ENCODE results near the gene ACTRT2.

The ACTRT2 gene

DNA sequence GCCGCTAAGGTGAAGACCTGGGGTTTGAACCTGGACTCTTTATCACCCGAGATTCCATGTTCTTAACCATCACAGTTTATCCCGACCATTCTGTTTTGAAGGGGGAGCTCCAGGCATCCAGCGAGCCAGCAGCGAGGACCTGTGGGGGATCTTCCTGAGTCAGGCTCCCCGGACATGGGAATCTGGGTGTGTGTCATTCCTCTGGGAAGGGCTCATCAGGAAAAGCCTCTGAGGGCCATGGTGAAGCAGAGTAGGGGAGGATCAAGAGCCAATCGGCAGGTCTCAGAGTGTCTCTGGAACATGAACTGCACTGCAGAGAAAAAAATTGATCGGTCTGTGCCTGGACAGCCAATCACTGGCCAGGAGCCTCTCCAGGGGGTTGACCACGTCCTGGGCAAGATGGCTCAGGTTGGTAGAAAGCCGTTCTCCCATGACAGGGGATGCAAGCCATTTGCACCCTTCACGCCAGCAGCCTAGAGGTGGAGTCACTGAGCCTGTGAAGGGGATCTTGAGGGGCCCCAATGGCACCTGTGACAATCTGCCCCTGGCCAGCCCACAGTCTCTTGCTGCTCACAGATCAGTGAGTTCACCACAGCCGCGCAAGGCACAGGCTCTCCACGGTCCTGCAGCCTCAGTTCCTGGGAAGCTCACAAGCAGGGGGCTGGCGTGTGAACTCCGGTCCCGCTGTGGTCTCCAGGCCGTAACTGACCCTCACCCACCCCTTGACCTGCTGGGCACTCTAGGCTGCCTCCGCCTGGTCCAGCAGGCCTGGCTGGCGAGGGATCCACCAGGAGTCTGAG is 20.4 kb upstream of the ACTRT2 start:
- no peak overlapping the region for H3K4me3 ChIP-seq (ENCODE audit: low read depth, low read length)
- DNase-seq (ENCODE audit: low read depth) = no peak

DNA sequence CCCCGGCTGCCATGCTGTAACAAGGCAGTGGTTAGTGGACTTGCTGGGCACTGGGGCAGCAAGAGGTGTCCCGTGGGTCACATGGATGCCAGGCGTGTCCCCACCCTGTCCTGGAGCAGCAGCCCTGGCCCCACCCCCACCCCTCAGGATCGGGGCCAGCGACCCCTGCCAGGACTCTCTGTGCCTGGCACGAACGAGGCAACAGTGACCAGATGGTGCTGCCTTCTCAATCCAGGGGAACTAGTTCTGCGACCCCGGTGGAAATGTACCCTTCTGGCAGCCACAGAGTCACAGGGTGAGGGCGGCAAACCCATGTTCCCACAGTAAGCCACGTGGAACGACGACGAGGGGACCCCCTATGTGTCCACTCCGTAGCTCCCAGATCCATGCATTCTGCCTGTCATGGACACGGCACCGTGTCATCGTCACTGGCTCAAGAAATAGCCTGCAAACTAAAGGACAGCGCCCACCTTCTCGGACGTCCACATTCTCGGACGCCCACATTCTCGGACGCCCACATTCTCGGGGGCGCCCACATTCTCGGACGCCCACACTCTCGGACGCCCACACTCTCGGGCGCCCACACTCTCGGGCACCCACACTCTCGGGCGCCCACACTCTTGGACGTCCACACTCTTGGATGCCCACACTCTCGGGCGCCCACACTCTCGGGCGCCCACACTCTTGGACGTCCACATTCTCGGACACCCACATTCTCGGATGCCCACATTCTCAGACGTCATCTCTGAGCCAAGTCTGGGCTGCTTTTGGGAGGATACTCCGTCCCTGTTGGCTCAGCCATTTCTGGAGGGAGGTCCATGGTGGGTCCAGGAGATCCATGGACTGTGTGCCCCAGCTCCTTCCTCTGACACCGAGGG is 19.6 kb upstream of the ACTRT2 start:
- H3K4me3 ChIP-seq (ENCODE audit: low read depth, low read length) = no peak overlapping the region
- no peak for DNase-seq (ENCODE audit: low read depth)

DNA sequence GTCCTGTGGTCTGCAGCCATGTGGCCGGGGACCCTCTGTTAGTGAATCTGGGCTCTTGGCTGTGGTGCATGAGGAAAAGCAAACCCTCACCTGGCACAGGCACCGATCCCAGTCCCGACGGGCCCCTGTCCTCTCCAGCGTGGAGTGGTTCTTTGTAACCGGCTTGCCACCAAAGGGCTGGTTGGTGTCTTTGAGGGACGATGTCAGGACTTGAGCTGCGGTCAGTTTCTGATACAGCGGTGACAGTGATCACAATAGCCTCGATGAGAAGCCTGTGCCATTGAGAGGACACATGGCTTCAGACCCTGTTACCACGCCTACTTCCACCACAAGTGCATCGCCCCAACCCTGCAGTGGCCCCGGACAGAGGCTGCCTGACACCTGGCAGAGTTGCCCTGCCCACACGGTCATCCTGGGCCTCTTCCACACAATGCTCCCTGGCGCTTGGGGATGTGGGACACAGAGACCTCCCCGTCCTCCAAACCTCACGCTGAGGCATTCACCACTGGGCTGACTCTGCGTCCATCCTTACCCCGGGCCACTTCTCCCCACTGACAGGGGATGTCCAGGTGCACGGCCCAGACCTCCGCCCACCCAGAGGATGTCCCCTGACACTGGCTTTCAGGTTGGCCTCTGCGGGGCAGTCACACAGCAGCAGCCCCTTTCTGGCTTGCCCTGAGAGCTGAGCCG is 18.8 kb upstream of the ACTRT2 start:
- no peak overlapping the region for H3K4me3 ChIP-seq (ENCODE audit: low read depth, low read length)
- DNase-seq (ENCODE audit: low read depth) = no peak

DNA sequence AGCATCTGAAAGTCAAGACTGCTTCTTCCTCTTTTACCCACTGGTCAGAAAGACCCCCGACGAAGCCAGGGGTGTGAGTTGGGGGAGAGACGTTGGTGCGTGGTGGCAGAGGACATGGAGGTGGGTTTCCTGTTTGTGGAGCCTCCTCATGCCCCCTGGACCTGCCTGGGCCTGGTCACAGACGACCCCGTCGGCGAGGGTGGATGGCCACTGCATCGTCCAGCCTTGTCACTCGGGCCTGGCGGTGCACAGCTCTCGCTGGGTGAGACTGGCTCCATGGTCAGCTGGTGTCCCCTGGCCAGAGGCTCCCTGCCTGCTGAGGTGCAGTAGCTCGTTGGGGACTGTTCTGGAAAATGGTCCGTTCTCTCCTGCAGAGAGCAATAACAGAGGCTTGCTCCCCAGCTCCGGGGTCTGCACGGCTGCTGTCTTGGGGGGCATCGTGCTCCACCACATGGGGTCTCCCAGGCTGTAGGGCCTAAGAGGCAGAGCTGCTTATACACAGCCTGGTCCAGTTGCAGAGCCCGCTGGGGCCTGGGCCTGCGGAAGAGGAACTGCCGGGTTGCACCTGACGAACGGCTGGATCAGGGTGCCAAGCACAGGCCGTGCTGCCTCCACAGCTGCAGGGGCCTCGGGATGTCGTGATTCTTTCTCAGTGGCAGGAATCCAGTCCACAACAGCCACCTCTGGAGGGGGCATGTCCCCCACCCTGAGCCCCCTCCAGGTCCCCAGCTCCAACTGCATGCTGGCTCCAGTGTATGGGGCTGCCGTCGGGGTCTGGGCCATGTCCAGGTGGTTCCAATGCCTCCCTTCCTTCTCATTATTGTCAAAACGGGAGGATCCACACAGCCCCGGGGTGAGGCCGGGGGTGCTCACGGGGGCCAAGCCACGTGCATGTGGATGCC is 18.0 kb upstream of the ACTRT2 start:
- DNase-seq (ENCODE audit: low read depth) = no peak
- no peak overlapping the region for H3K4me3 ChIP-seq (ENCODE audit: low read depth, low read length)

DNA sequence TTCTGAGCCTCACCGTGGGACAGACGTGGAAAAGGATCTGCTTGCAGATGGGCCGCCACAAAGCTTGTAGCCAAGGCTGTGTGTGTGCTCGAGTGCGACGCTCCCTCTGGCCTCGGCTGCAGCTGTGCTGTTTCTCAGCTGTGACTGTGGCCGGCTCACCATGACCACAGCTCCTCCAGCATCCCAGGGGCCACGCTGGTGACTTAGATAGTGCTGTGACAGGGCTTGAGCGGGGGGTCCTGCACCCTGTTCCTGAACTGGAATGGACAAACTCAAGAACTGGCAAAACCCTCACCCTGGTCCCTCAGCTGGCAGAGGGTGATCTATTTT is 17.4 kb upstream of the ACTRT2 start:
- H3K4me3 ChIP-seq (ENCODE audit: low read depth, low read length) = no peak overlapping the region
- no peak for DNase-seq (ENCODE audit: low read depth)

DNA sequence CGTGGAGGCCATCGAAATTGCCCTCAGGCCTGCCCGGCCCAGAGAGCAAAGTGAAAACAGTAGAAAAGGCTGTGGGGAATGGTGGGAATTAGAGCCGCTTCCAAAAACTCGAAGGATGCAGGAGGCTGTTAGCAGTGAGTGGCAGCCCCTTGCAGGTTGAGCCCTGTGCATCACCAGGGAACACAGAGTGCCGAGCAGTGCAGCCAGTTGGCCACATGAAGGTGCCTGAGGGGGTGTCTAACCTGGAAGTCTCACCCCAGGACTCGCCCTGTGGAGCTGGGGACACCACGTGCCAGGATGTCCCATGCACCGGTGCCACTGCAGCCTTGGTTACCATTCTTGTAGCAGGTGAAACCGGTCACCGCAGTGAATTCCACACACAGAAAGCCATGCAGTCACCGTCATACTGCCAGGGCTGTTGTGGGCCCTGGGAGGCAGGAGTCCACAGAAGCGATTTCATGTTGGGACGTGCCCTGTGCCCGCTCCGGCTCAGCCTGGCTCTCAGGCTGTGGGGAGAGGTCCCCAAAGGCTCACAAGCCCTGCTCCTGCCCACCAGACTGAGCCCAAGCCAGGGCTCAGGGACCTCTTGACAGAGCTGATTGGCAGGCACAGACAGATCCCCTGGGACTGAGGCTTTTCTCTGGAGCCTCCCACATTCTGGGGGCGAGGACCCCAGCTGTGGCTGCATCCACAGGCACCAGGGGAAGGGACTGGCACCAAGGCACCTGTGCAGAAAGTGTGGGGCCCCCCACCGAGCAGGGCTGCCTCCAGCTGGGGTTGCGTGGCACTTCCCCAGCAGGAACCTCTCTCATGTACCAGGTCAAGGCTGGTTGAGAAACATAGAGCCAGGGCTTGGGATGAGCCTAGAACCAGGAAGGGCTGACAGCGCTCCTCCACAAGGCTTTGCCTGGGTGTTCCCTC is 16.7 kb upstream of the ACTRT2 start:
- DNase-seq (ENCODE audit: low read depth) = no peak
- H3K4me3 ChIP-seq (ENCODE audit: low read depth, low read length) = no peak overlapping the region

DNA sequence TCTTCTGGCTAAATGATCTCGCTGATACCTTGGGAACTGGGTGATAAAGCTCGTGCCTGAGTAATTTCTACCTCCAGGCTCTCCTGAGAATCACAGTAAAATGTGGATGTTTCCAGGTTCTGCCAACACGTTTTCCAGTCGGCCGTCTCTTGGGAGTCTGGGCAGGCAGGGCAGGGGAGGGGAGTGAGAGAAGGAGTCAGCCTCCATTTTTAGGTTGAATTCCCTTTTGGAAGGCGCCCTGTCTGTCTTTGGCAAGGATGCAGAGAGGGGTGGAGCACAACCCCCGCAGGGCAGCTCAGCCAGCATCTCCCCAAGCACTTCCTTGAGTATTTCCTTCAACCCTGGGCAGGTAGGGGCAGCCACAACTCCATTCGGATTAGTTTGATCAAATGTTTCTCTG is 15.5 kb upstream of the ACTRT2 start:
- no peak for DNase-seq (ENCODE audit: low read depth)
- H3K4me3 ChIP-seq (ENCODE audit: low read depth, low read length) = no peak overlapping the region

DNA sequence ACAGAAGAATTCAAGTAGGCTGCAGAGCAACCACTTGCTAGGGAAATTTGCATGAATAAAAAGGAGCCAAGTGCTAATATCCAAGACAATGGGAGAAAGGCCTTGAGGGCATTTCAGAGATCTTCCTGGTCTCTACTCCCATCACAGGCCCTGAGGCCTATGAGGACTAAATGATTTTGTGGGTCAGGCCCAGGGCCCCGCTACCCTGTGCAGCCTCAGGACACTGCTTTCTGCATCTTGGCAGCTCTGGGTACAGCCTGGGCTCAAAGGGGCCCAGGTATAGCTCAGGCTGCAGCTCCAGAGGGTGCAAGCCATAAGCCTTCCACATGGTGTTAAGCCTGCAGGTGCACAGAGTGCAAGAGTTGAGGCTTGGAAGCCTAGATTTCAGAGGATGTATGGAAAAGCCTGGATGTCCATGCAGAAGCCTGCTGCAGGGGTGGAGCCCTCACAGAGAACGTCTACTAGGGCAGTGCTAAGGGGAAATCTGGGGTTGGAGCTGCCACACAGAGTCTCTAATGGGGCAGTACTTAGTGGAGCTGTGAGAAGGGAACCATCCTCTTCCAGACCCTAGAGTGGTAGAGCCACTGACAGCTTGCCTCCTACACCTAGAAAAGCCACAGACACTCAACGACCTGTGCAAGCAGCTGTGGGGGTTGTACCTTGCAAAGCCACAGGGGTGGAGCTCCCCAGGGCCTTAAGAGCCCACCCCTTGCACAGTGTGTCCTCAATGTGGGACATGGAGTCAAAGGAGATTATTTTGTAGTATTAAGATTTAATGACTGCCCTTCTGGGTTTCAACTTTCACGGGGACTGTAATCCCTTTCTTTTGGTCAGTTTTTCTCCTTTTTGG is 13.7 kb upstream of the ACTRT2 start:
- DNase-seq (ENCODE audit: low read depth) = no peak

DNA sequence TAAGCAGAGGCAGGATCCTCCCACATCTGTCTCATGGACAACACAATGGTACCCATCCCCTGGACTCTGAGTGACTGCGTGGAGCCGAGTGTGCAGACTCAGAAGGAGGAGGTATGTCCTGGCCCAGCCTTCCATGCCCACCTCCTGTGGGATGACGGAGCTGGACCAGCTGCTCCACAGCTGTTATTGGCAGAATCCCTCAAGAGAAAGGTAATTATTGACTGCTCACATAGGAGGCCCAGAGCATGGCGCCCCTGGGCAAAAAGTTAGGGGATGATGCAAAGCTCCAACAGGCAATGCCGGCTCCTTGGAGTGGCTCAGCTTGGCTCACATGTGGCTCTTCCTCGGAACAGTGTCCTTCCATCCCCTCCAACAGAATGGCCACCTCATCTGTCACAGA is 12.2 kb upstream of the ACTRT2 start:
- no peak for DNase-seq (ENCODE audit: low read depth)

More for the DNA sequence above, 13.7 kb upstream of the ACTRT2 start:
- no peak overlapping the region for H3K4me3 ChIP-seq (ENCODE audit: low read depth, low read length)

DNA sequence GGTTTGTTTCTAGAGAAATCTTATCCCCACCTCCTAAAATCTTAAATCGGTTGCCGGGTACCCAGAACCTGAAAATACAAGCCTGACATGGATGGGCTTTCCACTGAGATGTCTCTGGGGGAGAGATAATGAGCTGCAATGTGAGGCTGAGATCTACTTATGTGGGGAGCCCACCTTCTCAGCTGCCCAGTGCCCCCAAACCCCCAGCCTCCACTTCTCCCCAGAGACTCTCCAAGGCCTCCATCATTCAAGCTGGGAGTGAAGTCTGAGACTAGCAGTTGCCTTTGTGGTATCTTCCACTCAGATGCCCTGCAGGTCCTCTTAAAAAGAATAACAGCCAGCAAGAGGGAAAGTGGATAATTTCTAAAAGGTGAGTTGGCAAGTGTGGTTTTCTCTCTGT is 11.7 kb upstream of the ACTRT2 start:
- DNase-seq (ENCODE audit: low read depth) = no peak
- no peak overlapping the region for H3K4me3 ChIP-seq (ENCODE audit: low read depth, low read length)

More for the DNA sequence above, 12.2 kb upstream of the ACTRT2 start:
- no peak overlapping the region for H3K4me3 ChIP-seq (ENCODE audit: low read depth, low read length)

DNA sequence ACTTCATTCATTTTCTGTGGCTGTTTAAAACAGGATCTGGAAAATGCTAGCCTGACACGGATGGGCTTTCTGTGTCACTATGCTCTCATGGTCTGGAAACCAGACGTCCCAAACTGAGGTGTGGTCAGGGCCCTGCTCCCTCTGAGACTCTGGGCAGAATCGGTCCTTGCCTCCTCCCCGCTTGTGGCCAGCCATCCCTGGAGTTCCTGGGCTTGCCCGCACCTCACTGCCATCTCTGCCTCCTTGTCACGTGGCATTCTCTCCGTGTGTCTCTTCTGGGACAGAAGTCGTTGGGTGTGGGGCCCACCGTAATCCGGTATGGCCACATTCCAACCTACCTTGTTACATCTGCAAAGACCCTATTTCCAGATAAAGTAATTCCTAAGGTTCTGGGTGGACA is 10.1 kb upstream of the ACTRT2 start:
- H3K4me3 ChIP-seq (ENCODE audit: low read depth, low read length) = no peak overlapping the region

DNA sequence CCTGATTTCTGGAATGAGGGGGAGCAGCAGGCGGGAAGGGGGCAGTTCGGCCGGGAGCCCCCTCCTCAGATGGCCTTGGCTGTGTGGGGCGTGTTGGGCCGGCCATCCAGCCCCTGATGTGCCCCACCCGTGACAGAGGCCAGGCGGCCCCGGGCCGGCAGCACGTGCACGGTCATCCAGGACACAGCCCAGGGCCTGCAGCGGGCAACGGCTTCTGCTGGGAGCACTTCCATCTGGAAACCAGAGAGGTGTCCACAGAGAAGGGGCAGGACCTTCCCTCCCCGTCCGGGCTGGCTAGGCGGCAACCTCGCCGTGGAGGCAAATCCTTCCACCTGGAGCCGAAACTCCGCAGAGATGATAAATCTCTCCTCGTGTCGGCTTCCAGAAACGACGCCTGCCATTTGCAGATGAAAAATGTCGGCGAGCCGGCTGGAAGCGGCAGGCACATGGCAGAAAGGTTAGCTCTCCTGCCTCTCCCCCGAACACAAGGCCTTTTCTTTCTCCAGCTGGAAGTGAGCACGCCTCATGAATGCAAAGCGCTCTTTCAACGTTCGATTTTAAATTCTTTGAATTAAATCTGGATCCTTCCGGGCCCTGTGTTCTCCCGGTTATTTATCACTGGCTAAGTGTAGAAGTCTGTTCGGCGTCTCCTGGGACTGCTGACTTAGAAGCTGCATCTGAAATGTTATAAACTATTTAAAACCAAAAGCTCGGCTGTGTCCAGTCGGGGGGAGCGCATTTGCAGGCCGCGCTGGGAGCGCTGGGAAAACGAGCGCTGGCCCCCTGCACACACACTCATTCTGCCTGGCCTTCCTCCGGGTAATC is 9.4 kb upstream of the ACTRT2 start:
- no peak overlapping the region for H3K4me3 ChIP-seq (ENCODE audit: low read depth, low read length)
- no peak for DNase-seq (ENCODE audit: low read depth)

More for the DNA sequence above, 10.1 kb upstream of the ACTRT2 start:
- DNase-seq (ENCODE audit: low read depth) = no peak

DNA sequence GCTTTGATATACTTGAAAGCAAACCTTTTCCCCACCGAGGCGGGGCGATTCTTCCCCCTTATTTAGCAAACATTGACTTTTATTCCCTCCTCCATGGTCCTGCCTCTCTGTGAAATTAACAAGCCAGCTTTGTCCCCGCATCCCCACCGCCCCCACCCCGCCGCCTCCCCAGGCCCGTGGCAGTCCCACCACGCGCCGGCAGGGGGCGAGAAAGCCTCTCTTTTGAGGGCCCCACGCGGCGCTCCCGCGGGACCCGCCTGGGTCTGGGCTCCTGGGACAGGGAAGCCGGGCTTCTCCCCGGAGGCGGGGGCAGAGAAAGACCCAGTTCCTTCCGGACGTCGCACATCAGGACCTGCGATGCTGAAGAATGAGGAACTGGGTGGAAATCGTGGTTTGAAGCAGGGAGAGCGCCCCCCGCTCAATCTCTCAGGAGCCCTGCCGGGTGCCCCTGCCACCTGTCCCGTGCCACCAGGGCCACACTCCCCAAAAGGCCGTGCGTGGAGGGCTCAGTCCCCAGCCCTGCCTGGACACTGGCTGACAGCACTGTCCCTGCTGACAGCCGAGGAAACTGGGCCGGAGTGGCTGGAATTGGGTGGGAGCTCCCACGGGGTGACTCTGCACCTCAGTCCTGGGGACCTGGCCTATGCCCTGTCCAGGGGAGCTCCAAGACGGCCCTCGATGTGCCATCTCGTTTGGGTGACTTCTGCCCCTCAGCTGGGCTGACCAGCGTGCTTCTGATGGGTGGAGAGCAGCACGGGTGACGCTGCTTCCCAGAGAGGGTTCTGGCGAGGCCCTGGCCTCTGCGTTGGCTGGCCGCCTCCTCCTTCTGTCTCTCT is 8.6 kb upstream of the ACTRT2 start:
- DNase-seq (ENCODE audit: low read depth) = no peak
- no peak overlapping the region for H3K4me3 ChIP-seq (ENCODE audit: low read depth, low read length)

DNA sequence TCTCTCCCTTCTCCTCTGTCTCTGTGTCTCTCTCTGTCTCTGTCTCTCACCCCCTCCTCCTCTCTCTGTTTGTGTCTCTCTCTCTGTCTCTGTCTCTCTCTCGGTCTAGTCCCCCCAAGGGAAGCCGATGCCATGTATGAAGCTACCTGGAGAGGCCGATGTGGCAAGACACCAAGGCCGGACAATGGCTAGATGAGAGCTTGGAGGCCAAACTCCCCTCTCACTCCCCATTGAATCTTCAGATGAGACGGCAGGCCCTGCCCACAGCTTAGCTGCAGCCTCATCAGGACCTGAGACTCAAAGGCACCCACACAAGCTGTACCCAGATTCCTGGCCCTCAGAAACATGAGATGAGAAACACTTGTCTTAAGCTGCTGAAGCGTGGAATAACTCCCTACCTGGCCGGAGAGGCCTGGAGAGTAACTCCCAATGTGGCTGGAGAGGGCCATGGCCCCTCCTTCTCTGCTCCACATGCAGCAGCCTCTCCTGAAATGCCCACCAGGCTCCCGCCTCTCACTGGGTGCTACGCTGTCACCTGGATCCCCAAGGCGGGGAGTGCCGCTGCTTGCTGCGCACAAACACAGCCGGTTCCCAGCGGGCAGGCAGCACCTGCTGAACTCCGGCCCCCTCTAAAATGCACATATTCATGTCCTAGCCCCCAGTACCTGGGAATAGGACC is 7.8 kb upstream of the ACTRT2 start:
- H3K4me3 ChIP-seq (ENCODE audit: low read depth, low read length) = no peak overlapping the region
- no peak for DNase-seq (ENCODE audit: low read depth)

DNA sequence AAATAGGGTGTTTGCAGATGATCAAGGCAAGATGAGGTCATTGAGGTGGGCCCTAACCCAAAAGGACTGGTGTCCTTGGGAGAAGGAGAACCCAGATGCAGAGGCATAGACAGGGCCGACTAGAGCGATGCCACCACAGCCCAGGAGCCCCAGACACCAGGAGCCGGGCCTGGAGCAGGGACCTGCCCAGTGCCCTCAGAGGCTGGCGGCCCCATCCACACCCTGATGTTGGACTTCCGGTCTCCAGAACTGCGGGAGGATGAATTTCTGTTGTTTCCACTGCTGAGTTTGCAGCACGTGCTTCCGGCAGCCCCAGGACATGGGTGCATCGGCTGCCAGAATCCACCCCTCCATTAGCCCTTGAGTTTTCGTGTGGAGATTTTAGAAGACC is 7.2 kb upstream of the ACTRT2 start:
- no peak for DNase-seq (ENCODE audit: low read depth)
- H3K4me3 ChIP-seq (ENCODE audit: low read depth, low read length) = no peak overlapping the region
